K562 (cell line): ENCODE measurements around the gene HOXB4. TPM values are rescaled to one million over a fixed set of nuclear protein-coding genes. Genes with fewer than 3 reads are reported as not detected.

Experiments used
- ATAC-seq: fragments of 200-7000 bp; cut with Tn5 transposase; 3 replicates; pipeline ENCODE4 v1.9.1; 2020; ENCODE audit warnings: moderate library complexity
- BruUV-seq: library from RNA; stranded (reverse); fragments of 400-500 nt; replicated peaks from 2 replicates; lab custom pipeline; 2021; lab: Mats Ljungman, UMichigan
- CTCF ChIA-PET: fragments of 300-600 bp; formaldehyde crosslinking; extraction: SDS; loops from one replicate; lab custom pipeline; 2021; ENCODE audit warnings: low intra/inter-chr PET ratio; lab: Yijun Ruan, JAX
- POLR2A ChIA-PET: fragments of 300-600, 350-650 bp; sonication (Branson Sonifier 250); formaldehyde crosslinking; extraction: SDS; loops from one replicate; lab custom pipeline; 2021; ENCODE audit warnings: antibody characterized with exemption, inconsistent platforms; lab: Yijun Ruan, JAX
- DNase-seq, 4 experiments: peaks; one replicate each; pipeline versions ENCODE4 v3.0.0 to v3.0.0-alpha.2; 2011 to 2018; ENCODE audit warnings: low spot score in 3 of 4, mixed read lengths in 3 of 4; ENCODE audit errors: extremely low read depth in 1 of 4
- FAIRE-seq: peaks from 2 replicates; lab custom pipeline; 2011; peaks lifted over from hg19 to GRCh38; lab: Jason Lieb, UNC
- H2AFZ ChIP-seq: 2 replicates; pipeline ENCODE4 v1.6.0; 2011; ENCODE audit warnings: low read depth, low read length, control low read depth, inconsistent platforms
- H3K27ac ChIP-seq: fragments of 200-600 bp; 3 replicates; pipeline ENCODE4 v1.8.0; 2011; ENCODE audit warnings: low read depth, mild to moderate bottlenecking, control low read depth, inconsistent platforms, low read length, moderate library complexity, mixed read lengths; ENCODE audit errors: extremely low read depth
- H3K27me3 ChIP-seq, 2 experiments: fragments of 300-600 bp in 1 of 2; 2 replicates in 1 of 2; 3 replicates in 1 of 2; pipeline versions ENCODE4 v1.6.0 to v1.8.0; 2011; ENCODE audit warnings: inconsistent platforms in 2 of 2, low read length in 2 of 2, mild to moderate bottlenecking in 1 of 2, mixed read lengths in 1 of 2, moderate library complexity in 1 of 2; ENCODE audit not compliant: control insufficient read depth in 2 of 2, insufficient read depth in 2 of 2
- H3K36me3 ChIP-seq: fragments of 300-600 bp; 3 replicates; pipeline ENCODE4 v1.8.0; 2011; ENCODE audit warnings: mild to moderate bottlenecking, low read length, inconsistent platforms; ENCODE audit not compliant: control insufficient read depth, insufficient read depth
- H3K4me1 ChIP-seq, 2 experiments: fragments of 200-600 bp in 1 of 2; replicated peaks in 1 of 2; 2 replicates in 1 of 2; 3 replicates in 1 of 2; pipeline versions ENCODE4 v1.5.1 to v1.8.0; 2011; ENCODE audit warnings: inconsistent platforms in 2 of 2, low read length in 2 of 2, mild to moderate bottlenecking in 1 of 2, mixed read lengths in 1 of 2, moderate library complexity in 1 of 2; ENCODE audit not compliant: control insufficient read depth in 2 of 2, insufficient read depth in 2 of 2
- H3K4me2 ChIP-seq: 2 replicates; pipeline ENCODE4 v1.6.1; 2011; ENCODE audit warnings: low read length, control low read depth, inconsistent platforms, mixed read lengths; ENCODE audit not compliant: insufficient read depth
- H3K4me3 ChIP-seq: fragments of 200-600 bp; sonication (generic), shearing (Covaris generic); 2 replicates; pipeline ENCODE4 v1.5.1; 2016; ENCODE audit warnings: control low read depth, inconsistent platforms
- H3K79me2 ChIP-seq: fragments of 200-600 bp; 3 replicates; pipeline ENCODE4 v1.8.0; 2011; ENCODE audit warnings: low read length, inconsistent platforms; ENCODE audit not compliant: control insufficient read depth, insufficient read depth
- H3K9ac ChIP-seq, 2 experiments: 2 replicates each; pipeline versions ENCODE4 v1.6.0 to v1.6.1; 2011; ENCODE audit warnings: low read depth in 2 of 2, low read length in 2 of 2, control low read depth in 1 of 2, inconsistent platforms in 1 of 2, mild to moderate bottlenecking in 1 of 2, mixed read lengths in 1 of 2; ENCODE audit not compliant: insufficient read depth in 1 of 2
- H3K9me1 ChIP-seq: one replicate; pipeline ENCODE4 v1.6.0; 2011; ENCODE audit warnings: inconsistent platforms, mild to moderate bottlenecking, low read length, moderate library complexity; ENCODE audit not compliant: control insufficient read depth, insufficient read depth
- H3K9me3 ChIP-seq: replicated peaks from 2 replicates; pipeline ENCODE4 v1.5.1; 2011; ENCODE audit warnings: low read depth, low read length, inconsistent platforms; ENCODE audit not compliant: control insufficient read depth, insufficient read depth
- H4K20me1 ChIP-seq: replicated peaks from 2 replicates; pipeline ENCODE4 v1.6.1; 2011; ENCODE audit warnings: low read length, inconsistent platforms, mixed read lengths; ENCODE audit not compliant: control insufficient read depth, insufficient read depth
- ARID4B ChIP-seq: sonication (generic); formaldehyde crosslinking; IDR thresholded peaks from 2 replicates; pipeline ENCODE4 v1.8.0; 2022; ENCODE audit warnings: mild to moderate bottlenecking, missing genetic modification reagents
- CREM ChIP-seq: IDR thresholded peaks from 2 replicates; pipeline ENCODE4 v1.6.1; 2014; ENCODE audit warnings: antibody characterized with exemption, low read depth
- DMBX1 ChIP-seq: fragments of 250-450 bp; sonication (Bioruptor Pico); IDR thresholded peaks from 2 replicates; pipeline ENCODE4 v1.8.0; 2022; ENCODE audit warnings: inconsistent platforms, mild to moderate bottlenecking, moderate library complexity, borderline replicate concordance
- KDM5B ChIP-seq: fragments of 200-600 bp; sonication (generic); IDR thresholded peaks from 2 replicates; pipeline ENCODE4 v1.6.1; 2012; ENCODE audit warnings: low read depth, mild to moderate bottlenecking, moderate library complexity, low read length, control low read depth, inconsistent platforms; ENCODE audit not compliant: insufficient replicate concordance
- POLR2A ChIP-seq: fragments of 450-650 bp; conservative IDR thresholded peaks from 2 replicates; pipeline ENCODE4 v1.6.1; 2016
- POLR2AphosphoS5 ChIP-seq: IDR thresholded peaks from 2 replicates; pipeline ENCODE4 v1.6.1; 2011; ENCODE audit warnings: mild to moderate bottlenecking, low read depth, low read length, moderate library complexity; ENCODE audit not compliant: control insufficient read depth, insufficient read depth
- SIN3A ChIP-seq, 2 experiments: fragments of 150-350 bp in 1 of 2; IDR thresholded peaks; 2 replicates each; pipeline ENCODE4 v1.6.1; 2011 to 2016; ENCODE audit warnings: borderline replicate concordance in 2 of 2, low read depth in 2 of 2, low read length in 2 of 2, mild to moderate bottlenecking in 2 of 2, moderate library complexity in 2 of 2; ENCODE audit not compliant: control insufficient read depth in 1 of 2
- SP2 ChIP-seq: IDR thresholded peaks from 2 replicates; pipeline ENCODE4 v1.6.1; 2011; ENCODE audit warnings: mild to moderate bottlenecking, low read depth, low read length, moderate library complexity; ENCODE audit not compliant: poor library complexity, severe bottlenecking; ENCODE audit errors: extremely low read depth
- SRSF3 ChIP-seq: fragments of 200-400 bp; formaldehyde crosslinking; IDR thresholded peaks from 2 replicates; pipeline ENCODE4 v1.6.1; 2016; ENCODE audit warnings: mild to moderate bottlenecking, low read length, moderate library complexity; ENCODE audit not compliant: insufficient read depth
- ZFX ChIP-seq: sonication (generic); formaldehyde crosslinking; IDR thresholded peaks from 2 replicates; pipeline ENCODE4 v1.8.0; 2022; ENCODE audit warnings: mild to moderate bottlenecking, missing genetic modification reagents, moderate library complexity
- ZNF764 ChIP-seq: fragments of 250-450 bp; sonication (Bioruptor Pico); IDR thresholded peaks from 2 replicates; pipeline ENCODE4 v1.4.0; 2020; ENCODE audit warnings: low read depth, mild to moderate bottlenecking, moderate library complexity
- WGBS: fragments of 100-300 bp; shearing (Covaris generic); methylation state at CpG from one replicate; pipeline ENCODE4 v1.1.6; 2016; ENCODE audit warnings: low coverage, mixed read lengths; ENCODE audit not compliant: insufficient coverage; ENCODE audit errors: missing lambda C conversion rate; 5-methylcytosine and 5-hydroxymethylcytosine counted together
- in situ Hi-C: fragments of 300-500 bp; cut with MboI; formaldehyde crosslinking; loops from 4 replicates; pipeline ENCODE4 v1.15.0; 2018; ENCODE audit warnings: inconsistent platforms, mixed read lengths
- intact Hi-C: fragments of 100-400 bp; cut with micrococcal nuclease; formaldehyde crosslinking; loops from 2 replicates; pipeline ENCODE4 v1.14.2; 2022
- polyA plus RNA-seq, 8 experiments: library from polyadenylated mRNA; depleted of rRNA in 4 of 8; stranded (reverse) in 5 of 8; unstranded in 3 of 8; fragments of >200 nt; fragmentation: Nextera tagmentation in 2 of 8; fragmentation: Illumina TruSeq in 1 of 8; extraction: Ambion mirVana in 2 of 8; extraction: Trizol in 1 of 8; gene quantifications; 2 replicates each; pipeline versions ENCODE4 v1.2.1 to v1.2.3, GENCODE V29; 2011 to 2014; ENCODE audit warnings: inconsistent platforms in 1 of 8, missing spikeins in 1 of 8
- total RNA-seq, 7 experiments: library from RNA; depleted of rRNA in 6 of 7; stranded (reverse); fragments of >200 nt in 6 of 7; fragmentation: Illumina TruSeq in 2 of 7; extraction: Trizol in 2 of 7; gene quantifications; 2 replicates each; pipeline versions ENCODE4 v1.2.1 to v1.2.3, GENCODE V29; 2011 to 2021; ENCODE audit warnings: low replicate concordance in 1 of 7
- TF ChIP-seq, protein P1 (sequence below): sonication (generic); formaldehyde crosslinking; IDR thresholded peaks from 2 replicates; pipeline ENCODE4 v1.8.0; 2022; ENCODE audit warnings: missing genetic modification reagents, mild to moderate bottlenecking, moderate library complexity, borderline replicate concordance

The HOXB4 gene
- total and polyA plus RNA-seq, 9 of the 15 experiments (the other 6 are each of a cell fraction or from before 2014, with no cell fraction given): 1.6 to 34.9 (median 14.9) TPM

GRCh38 chr17:48543107-48543853 is 34.9 kb downstream of the HOXB4 start:
- CTCF ChIA-PET: no interaction called here
- Histone ChIP-seq H3K9ac (peak overlapping the region; percentile 93 to 99), H3K36me3 (peaks cover 20% of the 10 kb centered on the region; the same call in 1 of the 3 replicates), H3K9me3 (no peaks in the 10 kb centered on the region), H3K4me1 (peaks cover 21 to 36% of the 10 kb centered on the region in 2 experiments), H3K4me3 (peak overlapping the region; percentile 90), H3K9me1 (no peaks in the 10 kb centered on the region), H3K27me3 (no peaks in the 10 kb centered on the region), H4K20me1 (no peaks in the 10 kb centered on the region), H2AFZ (no peak overlapping the region), H3K79me2 (peaks cover 79% of the 10 kb centered on the region), H3K27ac (peak overlapping the region; percentile 95), H3K4me2 (peak overlapping the region; percentile 81)
- no TSS peak for BruUV-seq
- ATAC-seq (peak; percentile 27), DNase-seq (peak in 3 of 4 experiments; percentile 63 to 79 (median 64)), FAIRE-seq (no peak)
- intact Hi-C loops (loop anchor here (5.0 kb wide), 1 partner anchor 51 kb away; no protein-coding TSS in a partner anchor), in situ Hi-C loops (no loop called here)
- POLR2A ChIA-PET: interaction anchor here (0.6 kb wide), 3 partner anchors 13 to 108 kb away, joined by 3 read pairs; no protein-coding TSS in a partner anchor
- WGBS: 1% methylated on average over 43 of the region's 72 CpGs
- TF ChIP-seq KDM5B (peak; percentile 37), ZFX (CRISPR knock-in tag) (peak; percentile 77), SIN3A (IDR thresholded peaks at IDR 0.05; ENCODE audit: borderline replicate concordance in 2 of 2, control insufficient read depth in 1 of 2, low read depth in 2 of 2, low read length in 2 of 2) (0 out of 4 replicates have a peak, but pooled peaks of 1 of the 2 experiments have one; percentile 11), ARID4B (CRISPR knock-in tag) (no peak), DMBX1 (0 out of 2 replicates have a peak, but pooled peaks have one; percentile 16), SP2 (no peak), SRSF3 (peak; percentile 98; the same call in 1 of the 2 replicates), POLR2AphosphoS5 (peak; percentile 42; the same call in 1 of the 2 replicates), POLR2A (0 out of 2 replicates have a peak, but pooled peaks have one; percentile 36), ZNF764 (CRISPR knock-in tag) (no peak), CREM (0 out of 2 replicates have a peak, but pooled peaks have one; percentile 2)
- TF ChIP-seq, protein P1, sequence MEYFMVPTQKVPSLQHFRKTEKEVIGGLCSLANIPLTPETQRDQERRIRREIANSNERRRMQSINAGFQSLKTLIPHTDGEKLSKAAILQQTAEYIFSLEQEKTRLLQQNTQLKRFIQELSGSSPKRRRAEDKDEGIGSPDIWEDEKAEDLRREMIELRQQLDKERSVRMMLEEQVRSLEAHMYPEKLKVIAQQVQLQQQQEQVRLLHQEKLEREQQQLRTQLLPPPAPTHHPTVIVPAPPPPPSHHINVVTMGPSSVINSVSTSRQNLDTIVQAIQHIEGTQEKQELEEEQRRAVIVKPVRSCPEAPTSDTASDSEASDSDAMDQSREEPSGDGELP (CRISPR knock-in tag): peak; percentile 11; the same call in 1 of the 2 replicates
